HG03457 (cell line): Measurements from ENCODE around the gene IREB2.
"Not testable (repeated sequence)": the region's sequence is repeated elsewhere in the genome, so short reads cannot be mapped to it uniquely, and the experiment has no call there.

Source experiments
- ATAC-seq: cut with Tn5 transposase; IDR thresholded peaks from one replicate; pipeline ENCODE4 v1.9.1; 2021; ENCODE audit warnings: moderate number of reproducible peaks; ENCODE audit not compliant: unreplicated experiment

IREB2 gene, protein sequence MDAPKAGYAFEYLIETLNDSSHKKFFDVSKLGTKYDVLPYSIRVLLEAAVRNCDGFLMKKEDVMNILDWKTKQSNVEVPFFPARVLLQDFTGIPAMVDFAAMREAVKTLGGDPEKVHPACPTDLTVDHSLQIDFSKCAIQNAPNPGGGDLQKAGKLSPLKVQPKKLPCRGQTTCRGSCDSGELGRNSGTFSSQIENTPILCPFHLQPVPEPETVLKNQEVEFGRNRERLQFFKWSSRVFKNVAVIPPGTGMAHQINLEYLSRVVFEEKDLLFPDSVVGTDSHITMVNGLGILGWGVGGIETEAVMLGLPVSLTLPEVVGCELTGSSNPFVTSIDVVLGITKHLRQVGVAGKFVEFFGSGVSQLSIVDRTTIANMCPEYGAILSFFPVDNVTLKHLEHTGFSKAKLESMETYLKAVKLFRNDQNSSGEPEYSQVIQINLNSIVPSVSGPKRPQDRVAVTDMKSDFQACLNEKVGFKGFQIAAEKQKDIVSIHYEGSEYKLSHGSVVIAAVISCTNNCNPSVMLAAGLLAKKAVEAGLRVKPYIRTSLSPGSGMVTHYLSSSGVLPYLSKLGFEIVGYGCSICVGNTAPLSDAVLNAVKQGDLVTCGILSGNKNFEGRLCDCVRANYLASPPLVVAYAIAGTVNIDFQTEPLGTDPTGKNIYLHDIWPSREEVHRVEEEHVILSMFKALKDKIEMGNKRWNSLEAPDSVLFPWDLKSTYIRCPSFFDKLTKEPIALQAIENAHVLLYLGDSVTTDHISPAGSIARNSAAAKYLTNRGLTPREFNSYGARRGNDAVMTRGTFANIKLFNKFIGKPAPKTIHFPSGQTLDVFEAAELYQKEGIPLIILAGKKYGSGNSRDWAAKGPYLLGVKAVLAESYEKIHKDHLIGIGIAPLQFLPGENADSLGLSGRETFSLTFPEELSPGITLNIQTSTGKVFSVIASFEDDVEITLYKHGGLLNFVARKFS

DNA sequence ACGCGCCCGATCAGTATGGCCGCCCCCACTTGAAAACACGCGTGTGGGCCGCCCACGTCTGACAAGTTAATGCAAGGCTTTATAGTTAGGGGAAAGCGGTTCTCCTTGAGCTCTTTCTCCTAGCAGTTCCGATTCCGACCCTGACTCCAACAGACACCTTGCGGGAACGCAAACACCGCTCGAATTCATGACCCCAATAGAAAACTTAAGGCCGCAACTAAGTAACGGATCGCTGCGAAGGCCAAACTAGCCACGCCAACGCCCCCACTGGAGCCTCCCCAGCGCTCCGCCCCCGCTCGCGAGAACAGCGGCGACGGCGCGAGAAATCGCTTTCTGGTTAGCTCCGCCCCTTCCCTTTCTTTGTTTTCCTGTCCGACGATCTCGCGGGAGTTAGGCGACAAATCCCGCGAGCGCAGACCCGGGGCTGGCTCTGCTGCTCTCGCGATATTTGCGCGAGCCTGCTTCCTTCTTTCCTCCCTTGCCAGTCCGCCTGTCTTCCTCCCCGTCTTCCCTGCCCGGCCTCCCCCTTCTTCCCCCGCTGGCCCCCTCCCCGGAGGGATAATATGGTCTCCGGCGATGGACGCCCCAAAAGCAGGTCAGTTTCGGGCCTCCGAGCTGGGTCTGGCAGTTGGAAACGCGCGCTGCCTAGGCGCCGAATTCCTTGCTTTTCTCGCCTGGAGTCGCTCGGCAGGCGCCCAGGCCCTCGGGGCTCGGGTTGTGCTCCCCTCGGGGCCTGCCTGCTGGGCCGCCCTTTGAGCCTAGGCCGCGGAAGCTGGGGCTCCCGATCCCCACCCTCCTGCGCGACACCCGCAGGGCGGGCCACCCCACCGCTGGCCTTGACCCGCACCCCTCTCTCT lies at the start of gene IREB2:
Gene IREB2 (plus strand): TSS at position 455 of the 857 bp plus-strand sequence. CDS start 122 bp downstream, at position 577.
- ATAC-seq: peak; percentile 66

DNA sequence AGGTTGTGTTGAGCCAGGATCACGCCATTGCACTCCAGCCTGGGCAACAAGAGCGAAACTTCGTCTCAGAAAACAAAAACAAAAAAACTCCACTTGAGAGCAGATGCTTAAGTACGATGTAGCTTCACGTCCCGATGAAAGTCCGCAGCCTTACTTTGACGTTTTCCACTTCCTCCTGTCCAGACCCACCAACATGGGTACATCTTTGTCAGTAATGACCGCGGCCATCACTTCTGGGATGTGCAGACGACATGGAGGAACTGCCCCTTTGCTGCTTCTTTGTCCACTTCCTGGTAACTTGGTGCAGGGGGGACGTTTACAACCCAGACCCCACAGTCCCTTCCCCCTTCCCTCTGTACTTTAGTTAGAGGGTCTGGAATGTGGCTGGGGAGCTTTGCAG lies 49.2 kb upstream of the IREB2 start:
- ATAC-seq: no peak

DNA sequence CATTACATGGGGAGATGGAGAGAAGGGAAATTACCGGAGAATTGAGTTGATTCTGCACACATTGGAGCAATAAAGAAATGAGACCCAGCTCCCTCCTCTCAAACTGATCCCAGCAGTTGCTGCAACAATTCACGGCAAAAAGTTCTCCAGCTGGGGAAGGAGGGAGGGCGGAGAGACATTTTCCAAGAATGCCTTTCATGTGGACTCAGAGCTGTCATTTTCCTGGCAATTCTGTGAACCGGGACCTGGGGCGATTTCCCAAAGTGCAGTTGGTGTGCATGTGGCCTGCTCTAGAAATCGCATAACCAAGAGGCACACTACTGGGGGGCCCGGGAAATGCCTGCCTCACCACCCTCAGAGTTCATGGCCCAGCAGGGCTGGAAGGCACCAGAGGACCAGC lies 48.7 kb upstream of the IREB2 start:
- ATAC-seq: no peak

DNA sequence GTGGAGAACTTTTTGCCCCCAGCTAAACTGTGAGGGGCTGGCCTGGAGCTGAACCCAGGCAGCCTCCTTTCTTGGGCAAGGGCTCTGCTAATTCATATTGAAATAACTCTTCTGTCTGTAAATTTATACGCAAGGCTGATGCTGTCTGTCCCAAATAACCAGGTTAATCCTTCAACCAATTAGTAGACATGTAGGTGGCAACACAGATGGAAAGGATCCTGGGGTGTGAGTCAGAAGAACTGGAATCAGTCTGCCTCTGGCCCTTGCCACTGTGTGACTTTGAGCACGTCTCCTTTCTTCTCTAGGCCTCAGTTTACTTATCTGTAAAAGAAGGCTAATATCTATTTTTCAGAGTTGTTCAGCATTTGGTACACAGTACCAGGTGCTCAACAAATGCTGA lies 48.3 kb upstream of the IREB2 start:
- no peak for ATAC-seq

DNA sequence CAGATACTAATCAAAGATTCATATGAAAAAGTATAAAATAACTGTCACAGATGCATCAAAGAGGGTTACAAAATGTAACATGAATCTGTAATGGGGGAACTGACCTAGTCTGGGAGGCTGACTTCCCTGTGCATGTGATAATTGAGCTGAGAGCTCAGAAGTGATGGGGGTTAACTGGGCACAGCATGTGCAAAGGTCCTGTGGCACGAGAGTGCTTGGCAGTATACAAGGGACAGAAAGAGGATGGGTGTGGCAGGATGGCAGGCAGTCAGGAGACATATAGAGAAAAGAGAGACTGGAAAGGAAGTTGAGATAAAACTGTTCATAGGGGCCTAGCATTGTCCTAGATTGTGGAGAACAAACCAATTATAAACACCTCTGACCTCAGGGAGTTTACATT lies 47.8 kb upstream of the IREB2 start:
- ATAC-seq: no peak

DNA sequence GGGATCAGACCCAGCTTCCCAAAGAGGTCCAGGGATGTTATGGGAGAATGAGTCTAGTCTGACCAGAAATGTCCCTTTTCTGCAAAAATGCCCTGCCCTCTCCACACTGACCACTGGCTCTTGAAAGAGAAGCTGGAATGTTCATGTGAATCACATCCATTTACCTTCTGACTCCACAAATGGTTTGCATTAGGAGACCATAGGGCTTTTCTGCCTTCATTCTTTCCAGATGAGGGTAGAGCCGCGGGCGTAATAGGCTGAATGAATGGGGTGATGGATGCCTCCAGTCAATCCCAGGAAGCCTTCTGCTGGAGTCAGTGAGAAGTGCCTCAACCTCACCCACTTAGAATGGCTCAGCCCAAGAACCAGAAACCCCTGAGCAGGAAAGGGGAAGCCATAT lies 47.2 kb upstream of the IREB2 start:
- no peak for ATAC-seq

DNA sequence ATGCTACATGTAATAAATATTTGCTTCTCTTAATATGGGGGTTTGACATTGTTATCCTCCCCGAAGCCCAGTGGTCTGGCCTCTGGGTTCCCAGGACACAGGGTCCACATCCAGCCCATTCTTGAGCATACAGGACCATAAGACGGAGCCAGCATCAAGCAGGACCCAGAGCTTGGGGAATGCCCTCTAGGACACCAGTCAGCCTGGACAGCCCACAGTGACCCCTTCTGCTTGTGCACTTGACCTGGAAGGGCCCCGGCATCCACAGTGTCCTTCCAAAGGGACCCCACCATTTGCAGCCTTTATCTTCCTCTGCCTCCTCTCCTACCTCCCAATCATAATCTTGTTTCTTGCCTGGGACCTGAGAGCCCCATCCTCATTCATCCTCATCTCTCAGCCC lies 46.2 kb upstream of the IREB2 start:
- ATAC-seq: no peak

DNA sequence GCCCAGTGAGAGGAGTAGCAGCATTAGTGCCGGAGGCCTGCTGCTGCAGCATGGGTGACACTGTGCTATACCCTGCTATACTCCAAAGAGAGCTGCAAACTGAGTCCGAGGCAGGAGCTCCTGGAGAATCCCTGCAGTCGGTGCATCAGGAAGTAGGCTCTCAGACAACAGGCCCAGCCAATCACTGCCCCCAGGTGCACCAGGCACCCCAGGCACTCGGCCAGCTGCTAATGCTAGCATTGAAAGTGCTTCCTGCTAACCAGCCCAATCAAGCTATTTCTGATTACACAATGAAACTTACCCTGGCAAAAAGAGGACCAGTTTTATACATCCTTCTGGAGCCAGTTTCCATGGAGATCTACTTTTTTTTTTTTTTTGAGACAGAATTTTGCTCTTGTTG lies 45.6 kb upstream of the IREB2 start:
- no peak for ATAC-seq

DNA sequence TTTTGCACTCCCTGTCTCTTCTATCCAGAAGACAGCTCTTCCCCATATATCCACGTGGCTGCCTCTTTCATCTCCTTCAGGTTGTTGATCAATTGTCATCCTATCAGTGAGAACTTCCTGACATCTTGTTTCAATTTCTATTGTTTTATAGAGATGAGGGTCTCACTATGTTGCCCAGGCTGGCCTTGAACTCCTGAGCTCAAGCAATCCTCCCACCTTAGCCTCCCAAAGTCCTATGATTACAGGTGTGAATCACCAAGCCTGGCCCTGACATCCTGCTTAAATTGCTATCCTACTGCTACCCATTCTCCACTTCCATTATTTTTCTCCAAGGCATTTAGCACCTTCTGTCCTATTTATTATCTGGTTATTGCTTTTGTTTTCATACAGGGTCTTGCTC lies 44.9 kb upstream of the IREB2 start:
- ATAC-seq: no peak

DNA sequence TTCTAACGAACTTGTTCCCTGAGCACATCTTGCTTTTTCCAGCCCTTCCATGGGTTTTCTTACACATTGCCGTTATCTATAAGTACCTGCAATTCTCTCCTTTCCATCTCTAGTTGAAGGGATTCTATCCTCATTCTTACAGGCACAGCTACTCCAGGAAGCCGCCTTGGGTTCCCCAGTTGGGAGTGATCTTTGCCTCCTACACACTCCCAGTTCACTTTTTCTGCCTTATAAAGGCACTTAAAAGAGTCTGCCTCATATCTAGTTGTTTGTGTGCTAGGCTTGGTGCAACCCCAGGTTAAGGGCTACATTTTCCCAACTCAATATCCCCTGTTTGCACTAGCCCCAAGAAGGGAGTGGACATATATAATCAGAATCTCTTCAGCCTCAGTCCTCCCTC lies 44.0 kb upstream of the IREB2 start:
- ATAC-seq: no peak

DNA sequence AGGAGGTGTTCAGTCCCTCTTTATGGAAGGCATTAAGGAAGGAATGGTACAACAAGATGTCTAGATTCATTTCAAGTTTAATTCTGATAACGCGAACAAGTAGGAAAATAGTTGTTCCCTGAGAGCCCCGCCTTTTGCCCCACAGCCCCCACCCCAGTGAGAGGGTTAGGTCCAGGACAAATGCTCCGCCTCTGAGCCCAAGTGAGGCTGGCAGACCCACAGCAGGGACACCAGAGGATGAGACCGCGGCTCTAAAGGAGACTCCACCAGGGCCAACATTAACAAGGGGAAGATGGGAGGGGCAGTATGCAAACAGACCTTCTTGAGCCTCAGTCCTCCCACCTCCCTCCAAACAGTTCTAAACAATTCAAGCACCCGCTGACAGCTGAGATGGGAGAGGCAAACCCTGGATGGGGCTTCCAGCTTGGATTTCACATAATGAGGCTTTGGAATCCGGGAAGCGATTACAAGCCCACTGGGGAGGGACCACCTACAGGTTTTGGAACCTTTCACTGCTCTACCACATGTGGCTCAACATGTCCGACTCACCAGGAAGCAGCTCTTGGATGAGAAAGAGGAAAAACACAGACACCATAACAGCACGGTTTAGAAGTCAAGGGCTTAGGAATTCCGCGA lies 42.9 kb upstream of the IREB2 start:
- no peak for ATAC-seq

DNA sequence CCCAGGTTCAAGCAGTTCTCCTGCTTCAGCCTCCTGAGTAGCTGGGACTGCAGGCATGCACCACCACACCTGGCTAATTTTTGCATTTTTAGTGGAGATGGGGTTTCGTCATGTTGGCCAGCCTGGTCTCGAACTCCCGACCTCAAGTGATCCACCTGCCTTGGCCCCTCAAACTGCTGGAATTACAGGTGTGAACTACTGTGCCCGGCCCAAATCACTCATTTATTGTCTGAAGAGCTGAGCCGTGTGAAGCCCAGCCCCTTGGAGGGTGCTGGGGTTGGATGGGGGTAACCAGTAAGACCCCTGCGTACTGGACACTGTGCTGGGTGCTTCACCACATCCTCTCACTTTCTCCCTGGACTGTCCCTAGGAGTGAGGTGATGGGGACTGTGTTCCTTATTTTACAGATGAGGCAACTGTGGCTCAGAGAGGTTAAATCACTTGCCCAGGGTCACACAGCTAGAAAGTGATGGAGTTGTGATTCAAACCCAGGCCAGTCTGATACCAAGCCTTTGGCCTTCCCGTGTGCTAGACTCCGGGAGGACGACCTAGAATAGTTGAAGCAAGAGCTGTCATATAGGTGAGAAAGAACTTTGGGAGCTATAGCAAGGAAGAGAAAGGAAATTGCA lies 41.7 kb upstream of the IREB2 start:
- ATAC-seq: no peak

DNA sequence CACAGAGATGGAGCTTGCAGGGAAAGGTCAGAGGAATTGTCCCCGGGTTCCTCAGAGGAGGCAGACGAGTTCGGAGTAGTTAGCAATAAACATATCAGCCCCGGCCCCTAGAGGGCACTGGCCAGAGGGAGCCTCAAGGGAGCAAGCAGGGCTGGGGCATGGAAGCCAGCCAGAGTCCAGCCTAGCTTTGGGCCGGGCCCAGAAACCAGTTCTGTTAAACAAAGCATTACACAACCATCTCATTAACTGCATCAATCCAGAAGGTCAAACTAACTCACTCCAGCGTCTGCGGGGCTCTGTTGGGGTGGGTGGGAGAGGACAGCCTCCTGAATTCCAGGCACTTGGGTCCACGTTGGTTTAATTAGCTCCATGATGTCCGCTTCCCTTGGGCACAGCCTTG lies 41.0 kb upstream of the IREB2 start:
- no peak for ATAC-seq

DNA sequence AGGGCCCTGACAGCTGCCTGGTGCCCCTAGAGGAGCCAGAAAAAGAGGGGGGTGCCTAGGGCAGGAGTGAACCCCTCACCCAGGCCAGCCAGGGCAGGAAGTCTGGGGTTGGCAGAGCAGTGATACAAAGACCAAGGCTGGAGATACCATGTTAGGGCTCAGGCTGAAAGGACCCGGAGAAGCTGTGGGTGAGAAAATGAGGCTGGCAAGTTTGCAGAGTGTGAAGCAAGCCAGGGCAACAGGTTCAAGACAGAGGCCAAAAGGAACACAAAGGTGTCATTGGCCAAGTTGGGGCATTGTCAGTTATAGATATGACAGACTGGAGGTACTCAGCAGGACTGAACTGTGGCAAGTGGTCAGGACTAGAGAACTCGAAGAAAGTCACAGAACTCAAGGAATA lies 40.6 kb upstream of the IREB2 start:
- ATAC-seq: no peak

DNA sequence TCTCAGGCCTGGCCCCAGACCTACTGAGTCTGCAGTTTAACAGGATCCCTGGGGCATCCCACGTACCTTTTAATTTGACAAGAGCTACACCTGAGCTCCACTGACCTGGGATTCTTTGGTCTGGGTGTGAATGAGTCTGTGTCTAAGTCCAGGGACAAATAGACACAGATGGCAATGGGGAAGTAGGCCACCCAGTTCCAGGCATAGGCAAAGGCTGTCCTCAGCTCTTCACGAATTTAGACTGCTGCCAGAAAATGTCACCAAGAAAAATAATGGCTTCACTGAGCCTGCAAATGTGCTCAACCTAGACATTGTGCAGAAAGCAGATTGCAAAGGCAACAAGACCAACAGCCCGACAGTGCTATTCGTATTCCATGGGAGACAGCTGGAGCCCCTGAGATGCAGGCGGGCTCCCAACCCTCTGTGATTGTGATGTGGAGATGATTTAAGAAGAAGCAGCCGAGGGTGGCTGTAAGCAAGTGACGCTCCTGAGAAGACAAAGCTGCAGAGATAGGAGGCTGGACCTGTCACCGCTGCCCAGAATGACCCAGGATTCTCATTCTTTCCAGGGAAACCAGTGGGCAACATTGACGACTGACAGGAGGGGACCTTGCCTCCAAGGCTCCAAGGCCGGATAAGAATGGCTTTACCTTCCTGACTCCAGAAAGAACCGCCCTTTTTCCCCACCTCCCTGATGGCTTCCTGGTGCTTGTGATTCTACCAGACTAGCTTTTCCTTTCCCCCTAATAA lies 39.8 kb upstream of the IREB2 start:
- no peak for ATAC-seq

DNA sequence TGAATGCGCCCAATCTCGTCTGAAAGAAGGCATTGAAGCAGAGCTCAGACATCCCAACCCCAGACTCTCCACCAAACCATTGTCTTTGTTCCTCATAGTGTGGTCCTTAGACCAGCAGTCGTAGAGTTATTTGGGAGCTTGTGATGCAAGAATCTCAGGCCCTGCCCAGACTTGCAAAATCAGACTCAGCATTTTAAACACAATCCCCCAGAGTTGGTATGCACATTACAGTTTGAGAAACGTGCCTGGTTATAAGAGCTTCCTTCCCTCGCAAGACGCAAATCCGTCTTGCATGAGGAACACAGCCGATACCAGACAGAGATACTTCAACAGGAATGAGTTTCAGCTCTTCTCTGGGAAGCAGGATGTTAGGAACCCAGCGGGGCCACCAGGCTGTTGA lies 38.9 kb upstream of the IREB2 start:
- ATAC-seq: no peak

DNA sequence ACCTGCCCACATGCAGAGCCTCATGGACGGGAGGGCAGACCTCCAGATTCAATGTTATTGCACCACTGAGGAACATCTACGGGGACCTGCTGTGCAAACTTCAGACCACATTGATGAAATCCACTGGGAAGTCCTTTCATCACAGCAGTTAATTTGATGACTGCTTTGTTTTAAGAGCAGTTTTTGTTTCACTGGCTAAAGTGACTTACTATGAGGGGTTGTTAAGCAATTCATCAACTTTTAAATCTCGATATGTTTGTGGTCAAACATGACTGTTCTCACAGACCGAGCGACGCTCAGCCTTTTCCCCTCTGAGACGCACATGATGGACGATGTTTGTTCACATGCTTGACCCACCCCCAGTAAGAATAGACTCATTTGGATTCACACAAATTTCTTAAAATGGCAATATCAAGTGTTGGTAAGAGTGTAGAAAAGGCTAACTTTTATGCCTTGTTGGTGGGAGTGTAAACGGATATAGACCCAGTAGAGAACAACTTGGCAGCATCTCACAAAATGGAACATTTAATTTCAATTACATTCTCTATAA lies 35.9 kb upstream of the IREB2 start:
- ATAC-seq: no peak

DNA sequence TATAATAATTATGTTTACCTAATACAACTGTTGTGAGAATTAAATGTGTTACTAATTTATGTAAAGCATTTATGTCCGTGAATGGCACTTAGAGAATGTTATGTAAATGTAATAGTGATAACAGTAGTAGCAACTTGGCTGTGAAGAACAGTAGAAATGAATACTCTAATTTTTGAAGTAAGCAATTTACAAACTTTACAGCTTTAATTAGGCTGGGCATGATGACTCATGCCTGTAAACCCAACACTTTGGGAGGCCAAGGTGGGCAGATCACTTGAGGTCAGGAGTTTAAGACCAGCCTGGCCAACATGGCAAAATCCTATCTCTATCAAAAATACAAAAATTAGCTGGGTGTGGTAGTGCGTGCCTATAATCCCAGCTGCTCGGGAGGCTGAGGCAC lies 33.9 kb upstream of the IREB2 start:
- ATAC-seq: no peak

DNA sequence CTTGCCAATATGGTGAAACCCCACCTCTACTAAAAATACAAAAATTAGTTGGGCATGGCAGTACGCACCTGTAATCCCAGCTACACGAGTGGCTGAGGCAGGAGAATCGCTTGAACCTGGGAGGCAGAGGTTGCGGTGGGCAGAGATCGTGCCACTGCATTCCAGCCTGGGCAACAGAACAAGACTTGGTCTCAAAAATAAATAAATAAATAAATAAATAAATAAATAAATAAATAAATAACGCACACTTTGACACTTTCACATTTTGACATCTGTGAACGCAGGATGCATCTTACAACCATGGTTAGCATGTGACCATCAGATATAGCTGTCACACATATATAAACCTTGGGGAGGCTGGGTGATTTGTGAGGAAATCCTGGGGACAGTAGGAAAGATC lies 33.2 kb upstream of the IREB2 start:
- ATAC-seq: not testable (repeated sequence)
